ENCODE data around the gene PCBP3. TPM values are rescaled to one million over a fixed set of nuclear protein-coding genes. Genes with fewer than 3 reads are reported as not detected.

PCBP3 gene
- total RNA-seq, 1 donor from 2014 or later: not detected

DNA sequence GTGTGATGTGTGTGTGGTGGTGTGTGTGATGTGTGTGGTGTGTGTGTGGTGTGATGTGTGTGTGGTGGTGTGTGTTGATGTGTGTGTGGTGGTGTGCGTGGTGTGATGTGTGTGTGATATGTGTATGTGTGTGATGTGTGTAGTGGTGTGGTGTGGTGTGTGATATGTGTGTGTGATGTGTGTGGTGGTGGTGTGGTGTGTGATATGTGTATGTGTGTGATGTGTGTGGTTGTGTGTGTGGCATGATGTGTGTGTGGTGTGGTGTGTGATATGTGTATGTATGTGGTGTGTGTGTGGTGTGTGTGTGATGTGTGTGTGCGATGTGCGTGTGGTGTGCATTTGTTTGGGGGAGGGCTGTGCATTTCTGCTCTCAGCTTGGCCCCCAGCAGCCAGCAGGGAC is 7.1 kb upstream of the PCBP3 start:
- DNase-seq (ENCODE audit: low read depth) (no peak), FAIRE-seq (no peak)
- H3K36me3 ChIP-seq (ENCODE audit: control insufficient read depth, insufficient read depth, low read length): no peaks in the 10 kb centered on the region
- H3K4me3 ChIP-seq (ENCODE audit: low read depth, low read length): no peak overlapping the region
- TF ChIP-seq, protein P1, sequence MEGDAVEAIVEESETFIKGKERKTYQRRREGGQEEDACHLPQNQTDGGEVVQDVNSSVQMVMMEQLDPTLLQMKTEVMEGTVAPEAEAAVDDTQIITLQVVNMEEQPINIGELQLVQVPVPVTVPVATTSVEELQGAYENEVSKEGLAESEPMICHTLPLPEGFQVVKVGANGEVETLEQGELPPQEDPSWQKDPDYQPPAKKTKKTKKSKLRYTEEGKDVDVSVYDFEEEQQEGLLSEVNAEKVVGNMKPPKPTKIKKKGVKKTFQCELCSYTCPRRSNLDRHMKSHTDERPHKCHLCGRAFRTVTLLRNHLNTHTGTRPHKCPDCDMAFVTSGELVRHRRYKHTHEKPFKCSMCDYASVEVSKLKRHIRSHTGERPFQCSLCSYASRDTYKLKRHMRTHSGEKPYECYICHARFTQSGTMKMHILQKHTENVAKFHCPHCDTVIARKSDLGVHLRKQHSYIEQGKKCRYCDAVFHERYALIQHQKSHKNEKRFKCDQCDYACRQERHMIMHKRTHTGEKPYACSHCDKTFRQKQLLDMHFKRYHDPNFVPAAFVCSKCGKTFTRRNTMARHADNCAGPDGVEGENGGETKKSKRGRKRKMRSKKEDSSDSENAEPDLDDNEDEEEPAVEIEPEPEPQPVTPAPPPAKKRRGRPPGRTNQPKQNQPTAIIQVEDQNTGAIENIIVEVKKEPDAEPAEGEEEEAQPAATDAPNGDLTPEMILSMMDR (IDR thresholded peaks at IDR 0.05; ENCODE audit: insufficient read depth, low read length, severe bottlenecking): no peak
- H3K27me3 ChIP-seq (ENCODE audit: control insufficient read depth, insufficient read depth, low read length): no peaks in the 10 kb centered on the region

DNA sequence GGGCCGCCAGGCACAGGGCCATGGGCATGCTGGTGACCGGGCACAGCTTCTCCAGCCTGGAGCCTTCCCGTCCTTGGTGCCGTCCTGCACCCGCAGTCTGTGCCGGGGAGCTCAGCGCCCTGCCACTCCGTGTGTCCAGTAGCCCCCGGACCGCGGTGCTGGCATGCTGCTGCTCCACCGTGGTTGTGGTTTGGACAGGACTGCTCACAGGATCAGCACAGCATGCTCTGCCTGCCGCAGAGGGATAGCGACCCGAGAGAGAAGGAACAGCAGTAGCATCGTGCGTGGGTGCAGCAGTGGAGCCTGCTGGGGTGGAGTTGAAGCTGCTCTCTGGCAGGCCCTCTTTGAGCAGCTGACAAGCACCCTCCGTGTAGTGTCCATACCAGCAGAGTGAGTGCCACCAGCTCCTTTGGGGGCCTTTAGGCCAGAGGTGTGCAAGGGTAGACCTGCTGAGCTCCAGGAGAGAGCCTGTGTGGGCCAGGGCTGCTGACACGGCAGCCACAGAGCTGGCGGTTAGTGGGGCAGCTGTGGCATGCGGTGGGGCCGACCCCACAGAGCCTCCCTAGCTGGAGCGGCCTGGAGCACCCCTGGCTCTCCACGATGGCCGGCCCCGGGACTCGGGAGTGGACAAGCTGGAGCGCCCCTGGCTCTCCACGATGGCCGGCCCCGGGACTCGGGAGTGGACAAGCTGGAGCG is 6.4 kb upstream of the PCBP3 start:
- no peak for DNase-seq (ENCODE audit: low read depth)
- no peak for FAIRE-seq
- Histone ChIP-seq H3K27me3 (ENCODE audit: control insufficient read depth, insufficient read depth, low read length) (no peaks in the 10 kb centered on the region), H3K4me3 (ENCODE audit: low read depth, low read length) (no peak overlapping the region), H3K36me3 (ENCODE audit: control insufficient read depth, insufficient read depth, low read length) (no peaks in the 10 kb centered on the region)
- TF ChIP-seq, protein P1 (IDR thresholded peaks at IDR 0.05; ENCODE audit: insufficient read depth, low read length, severe bottlenecking): no peak

DNA sequence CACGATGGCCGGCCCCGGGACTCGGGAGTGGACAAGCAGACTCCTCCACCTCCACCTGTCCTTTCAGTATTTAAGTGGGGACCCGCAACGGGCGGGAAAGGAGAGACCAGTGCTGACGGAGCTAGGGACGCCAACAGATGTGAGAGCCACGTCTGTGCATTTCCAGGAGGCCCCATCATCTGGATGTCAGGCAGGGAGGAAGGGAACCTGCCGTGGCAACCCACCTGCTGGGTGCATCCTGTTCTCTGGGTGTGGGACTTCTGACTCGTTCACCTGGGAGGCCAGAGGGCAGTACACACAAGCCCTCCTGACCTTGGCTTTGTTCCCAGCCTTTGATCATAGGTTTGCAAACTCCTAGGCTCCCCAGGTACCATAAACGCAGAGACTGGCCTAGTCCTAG is 5.6 kb upstream of the PCBP3 start:
- Histone ChIP-seq H3K4me3 (ENCODE audit: low read depth, low read length) (no peak overlapping the region), H3K36me3 (ENCODE audit: control insufficient read depth, insufficient read depth, low read length) (no peaks in the 10 kb centered on the region), H3K27me3 (ENCODE audit: control insufficient read depth, insufficient read depth, low read length) (no peaks in the 10 kb centered on the region)
- TF ChIP-seq, protein P1 (IDR thresholded peaks at IDR 0.05; ENCODE audit: insufficient read depth, low read length, severe bottlenecking): no peak
- FAIRE-seq (no peak), DNase-seq (ENCODE audit: low read depth) (no peak)

DNA sequence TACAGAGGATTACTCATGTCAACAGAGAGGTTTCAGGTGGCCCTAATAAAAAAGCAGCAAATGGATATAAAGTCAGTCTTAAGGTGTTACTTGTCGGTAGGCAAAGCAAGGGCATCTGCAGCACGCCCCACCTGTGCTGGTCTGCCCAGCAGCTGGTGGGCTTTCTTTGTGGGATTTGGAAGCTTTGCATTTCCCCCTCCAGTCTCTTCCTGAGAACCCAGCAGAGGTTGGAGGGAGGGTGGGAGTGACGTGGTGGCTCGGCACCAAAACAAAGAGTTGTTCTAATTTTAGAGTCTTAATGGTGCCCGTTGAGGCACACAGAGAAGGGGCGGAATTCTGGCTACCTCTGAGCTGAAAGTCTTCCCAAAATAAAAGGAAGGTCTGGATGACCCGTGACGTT is 4.8 kb upstream of the PCBP3 start:
- Histone ChIP-seq H3K36me3 (ENCODE audit: control insufficient read depth, insufficient read depth, low read length) (no peaks in the 10 kb centered on the region), H3K4me3 (ENCODE audit: low read depth, low read length) (no peak overlapping the region), H3K27me3 (ENCODE audit: control insufficient read depth, insufficient read depth, low read length) (no peaks in the 10 kb centered on the region)
- no peak for DNase-seq (ENCODE audit: low read depth)
- no peak for FAIRE-seq
- TF ChIP-seq, protein P1 (IDR thresholded peaks at IDR 0.05; ENCODE audit: insufficient read depth, low read length, severe bottlenecking): no peak

DNA sequence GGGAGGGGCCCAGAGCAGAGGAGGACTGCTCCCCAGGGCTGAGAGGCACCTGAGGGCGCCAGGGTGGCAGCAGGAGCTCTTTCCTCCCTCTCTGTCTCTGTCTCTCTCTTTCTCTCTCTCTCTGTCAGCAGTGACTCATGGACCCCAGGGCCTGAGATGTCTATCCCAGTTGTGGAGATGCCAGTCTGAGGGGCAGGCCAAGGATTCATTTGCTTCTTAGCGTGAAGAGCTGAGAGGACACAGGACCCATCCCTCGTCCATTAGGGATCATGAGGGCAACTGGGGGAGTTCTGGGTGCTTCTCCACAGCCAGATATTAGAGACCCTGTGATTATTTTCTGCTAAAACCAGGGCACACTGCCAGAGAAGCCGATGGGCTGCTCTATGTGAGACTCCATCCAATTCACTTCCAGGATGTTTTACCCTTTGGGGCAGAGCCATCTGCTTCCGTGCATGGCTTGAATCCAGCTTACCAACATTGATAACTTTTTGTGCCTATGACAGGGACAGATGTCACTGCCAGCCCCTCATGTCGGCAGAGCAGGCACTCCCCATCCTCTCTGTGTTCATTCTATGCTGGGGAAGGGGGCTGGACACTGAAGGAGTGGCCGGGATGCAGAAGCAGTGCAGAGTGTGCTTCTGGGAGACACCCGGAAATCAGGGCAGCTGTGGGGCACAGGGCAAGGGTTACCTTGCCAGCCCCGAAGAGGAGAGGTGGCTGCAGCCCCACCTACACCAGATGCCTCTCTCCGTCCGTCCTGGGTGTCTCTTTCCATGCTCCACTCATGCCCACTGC is 4.1 kb upstream of the PCBP3 start:
- H3K27me3 ChIP-seq (ENCODE audit: control insufficient read depth, insufficient read depth, low read length): peaks cover 2% of the 10 kb centered on the region
- DNase-seq (ENCODE audit: low read depth) (no peak), FAIRE-seq (no peak)
- no peak overlapping the region for H3K4me3 ChIP-seq (ENCODE audit: low read depth, low read length)
- TF ChIP-seq, protein P1 (IDR thresholded peaks at IDR 0.05; ENCODE audit: insufficient read depth, low read length, severe bottlenecking): no peak
- H3K36me3 ChIP-seq (ENCODE audit: control insufficient read depth, insufficient read depth, low read length): no peaks in the 10 kb centered on the region

All from bronchial epithelial cell (primary cell).